HL-60 (cell line): ENCODE results near the gene TRIM13.
A peak's percentile ranks its signal among the peaks of the same experiment; 100 is the strongest.

ENCODE experiments used
- DNase-seq, 2 experiments: peaks; one replicate each; pipeline ENCODE4 v3.0.0-alpha.2; 2010 to 2020; ENCODE audit warnings: low read depth in 1 of 2, low spot score in 1 of 2
- H3K27ac ChIP-seq: fragments of 250-450 bp; sonication (Bioruptor Pico); replicated peaks from 2 replicates; pipeline ENCODE4 v1.5.1; 2020; ENCODE audit warnings: mild to moderate bottlenecking, moderate library complexity
- H3K27me3 ChIP-seq: fragments of 250-450 bp; sonication (Bioruptor Pico); 2 replicates; pipeline ENCODE4 v1.5.1; 2021; ENCODE audit warnings: mild to moderate bottlenecking, moderate library complexity; ENCODE audit not compliant: insufficient read depth, poor library complexity, severe bottlenecking
- H3K4me3 ChIP-seq: replicated peaks from 2 replicates; pipeline ENCODE4 v1.5.1; 2011; ENCODE audit warnings: mild to moderate bottlenecking, control low read depth, low read length; ENCODE audit not compliant: insufficient read depth
- GABPA ChIP-seq: IDR thresholded peaks from 2 replicates; pipeline ENCODE4 v1.6.1; 2012; ENCODE audit warnings: low read depth
- POLR2AphosphoS5 ChIP-seq: IDR thresholded peaks from 2 replicates; pipeline ENCODE4 v1.6.1; 2012; ENCODE audit warnings: low read depth
- SPI1 ChIP-seq: IDR thresholded peaks from 2 replicates; pipeline ENCODE4 v1.6.1; 2012; ENCODE audit warnings: low read depth, mild to moderate bottlenecking, borderline replicate concordance
- TF ChIP-seq, protein P1 (sequence below): IDR thresholded peaks from one replicate; pipeline ENCODE4 v1.5.1; 2011; ENCODE audit warnings: low read length, control low read depth, inconsistent platforms; ENCODE audit not compliant: insufficient read depth
- TF ChIP-seq, protein P2 (sequence below): IDR thresholded peaks from 2 replicates; pipeline ENCODE4 v1.6.1; 2012; ENCODE audit warnings: low read depth; ENCODE audit not compliant: insufficient replicate concordance

Gene TRIM13

DNA sequence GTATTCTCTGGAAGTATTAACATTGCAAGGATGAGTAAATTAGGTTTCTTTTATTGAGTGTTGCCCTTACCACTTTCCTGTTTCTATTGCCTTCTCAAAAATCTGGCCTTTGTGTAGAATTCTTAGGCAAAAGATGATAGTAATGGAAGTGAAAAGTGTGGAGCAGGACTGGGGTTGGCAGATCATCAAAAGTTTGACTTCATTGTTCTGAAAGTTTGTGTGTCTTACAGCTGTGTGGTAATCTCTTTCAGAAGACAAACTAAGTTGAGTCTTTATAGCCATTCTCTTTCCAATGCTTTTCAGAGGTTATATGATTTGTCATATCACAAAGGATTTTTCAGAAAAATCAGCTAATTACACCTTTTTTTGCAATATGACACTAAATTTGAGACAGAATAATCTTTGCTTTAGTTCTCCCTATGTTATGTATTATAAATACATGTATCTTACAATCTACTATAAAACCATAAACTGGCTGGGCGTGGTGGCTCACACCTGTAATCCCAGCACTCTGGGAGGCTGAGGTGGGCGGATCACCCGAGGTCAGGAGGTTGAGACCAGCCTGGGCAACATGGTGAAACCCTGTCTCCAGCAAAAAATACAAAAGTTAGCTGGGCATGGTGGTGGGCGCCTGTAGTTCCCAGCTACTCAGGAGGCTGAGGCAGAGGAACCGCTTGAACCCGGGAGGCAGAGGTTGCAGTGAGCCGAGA, 9.7 kb downstream of the TRIM13 start:
- no peak for DNase-seq
- TF ChIP-seq, protein P1, sequence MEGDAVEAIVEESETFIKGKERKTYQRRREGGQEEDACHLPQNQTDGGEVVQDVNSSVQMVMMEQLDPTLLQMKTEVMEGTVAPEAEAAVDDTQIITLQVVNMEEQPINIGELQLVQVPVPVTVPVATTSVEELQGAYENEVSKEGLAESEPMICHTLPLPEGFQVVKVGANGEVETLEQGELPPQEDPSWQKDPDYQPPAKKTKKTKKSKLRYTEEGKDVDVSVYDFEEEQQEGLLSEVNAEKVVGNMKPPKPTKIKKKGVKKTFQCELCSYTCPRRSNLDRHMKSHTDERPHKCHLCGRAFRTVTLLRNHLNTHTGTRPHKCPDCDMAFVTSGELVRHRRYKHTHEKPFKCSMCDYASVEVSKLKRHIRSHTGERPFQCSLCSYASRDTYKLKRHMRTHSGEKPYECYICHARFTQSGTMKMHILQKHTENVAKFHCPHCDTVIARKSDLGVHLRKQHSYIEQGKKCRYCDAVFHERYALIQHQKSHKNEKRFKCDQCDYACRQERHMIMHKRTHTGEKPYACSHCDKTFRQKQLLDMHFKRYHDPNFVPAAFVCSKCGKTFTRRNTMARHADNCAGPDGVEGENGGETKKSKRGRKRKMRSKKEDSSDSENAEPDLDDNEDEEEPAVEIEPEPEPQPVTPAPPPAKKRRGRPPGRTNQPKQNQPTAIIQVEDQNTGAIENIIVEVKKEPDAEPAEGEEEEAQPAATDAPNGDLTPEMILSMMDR: no peak
- TF ChIP-seq SPI1 (no peak), GABPA (no peak), POLR2AphosphoS5 (no peak)
- TF ChIP-seq, protein P2, sequence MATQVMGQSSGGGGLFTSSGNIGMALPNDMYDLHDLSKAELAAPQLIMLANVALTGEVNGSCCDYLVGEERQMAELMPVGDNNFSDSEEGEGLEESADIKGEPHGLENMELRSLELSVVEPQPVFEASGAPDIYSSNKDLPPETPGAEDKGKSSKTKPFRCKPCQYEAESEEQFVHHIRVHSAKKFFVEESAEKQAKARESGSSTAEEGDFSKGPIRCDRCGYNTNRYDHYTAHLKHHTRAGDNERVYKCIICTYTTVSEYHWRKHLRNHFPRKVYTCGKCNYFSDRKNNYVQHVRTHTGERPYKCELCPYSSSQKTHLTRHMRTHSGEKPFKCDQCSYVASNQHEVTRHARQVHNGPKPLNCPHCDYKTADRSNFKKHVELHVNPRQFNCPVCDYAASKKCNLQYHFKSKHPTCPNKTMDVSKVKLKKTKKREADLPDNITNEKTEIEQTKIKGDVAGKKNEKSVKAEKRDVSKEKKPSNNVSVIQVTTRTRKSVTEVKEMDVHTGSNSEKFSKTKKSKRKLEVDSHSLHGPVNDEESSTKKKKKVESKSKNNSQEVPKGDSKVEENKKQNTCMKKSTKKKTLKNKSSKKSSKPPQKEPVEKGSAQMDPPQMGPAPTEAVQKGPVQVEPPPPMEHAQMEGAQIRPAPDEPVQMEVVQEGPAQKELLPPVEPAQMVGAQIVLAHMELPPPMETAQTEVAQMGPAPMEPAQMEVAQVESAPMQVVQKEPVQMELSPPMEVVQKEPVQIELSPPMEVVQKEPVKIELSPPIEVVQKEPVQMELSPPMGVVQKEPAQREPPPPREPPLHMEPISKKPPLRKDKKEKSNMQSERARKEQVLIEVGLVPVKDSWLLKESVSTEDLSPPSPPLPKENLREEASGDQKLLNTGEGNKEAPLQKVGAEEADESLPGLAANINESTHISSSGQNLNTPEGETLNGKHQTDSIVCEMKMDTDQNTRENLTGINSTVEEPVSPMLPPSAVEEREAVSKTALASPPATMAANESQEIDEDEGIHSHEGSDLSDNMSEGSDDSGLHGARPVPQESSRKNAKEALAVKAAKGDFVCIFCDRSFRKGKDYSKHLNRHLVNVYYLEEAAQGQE: no peak
- Histone ChIP-seq H3K4me3 (no peak overlapping the region), H3K27me3 (no peaks in the 10 kb centered on the region), H3K27ac (no peak overlapping the region)

DNA sequence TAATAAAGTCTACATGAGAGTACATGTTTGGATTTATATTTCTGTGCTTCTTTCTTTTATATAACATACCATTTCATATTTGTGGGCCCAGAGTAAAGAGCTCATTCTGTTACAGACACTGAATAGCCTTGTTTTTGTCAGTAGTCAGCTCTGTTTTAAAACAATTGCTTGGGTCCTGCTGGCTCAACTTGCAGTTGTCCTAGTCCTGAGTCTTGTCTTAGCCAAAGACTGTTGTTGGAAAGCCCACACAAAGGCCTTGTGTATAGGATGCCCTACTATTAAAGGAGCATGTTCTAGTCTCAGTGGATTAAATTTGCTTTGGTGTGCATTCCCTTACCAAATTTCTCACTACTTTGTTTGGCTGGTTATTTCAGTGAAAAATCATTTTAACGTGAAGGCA, 14.6 kb downstream of the TRIM13 start:
- TF ChIP-seq POLR2AphosphoS5: no peak
- no peak for TF ChIP-seq SPI1
- TF ChIP-seq GABPA: no peak
- TF ChIP-seq, protein P1: no peak
- TF ChIP-seq, protein P2: no peak
- no peak for DNase-seq
- Histone ChIP-seq H3K27ac (no peak overlapping the region), H3K4me3 (no peak overlapping the region), H3K27me3 (no peaks in the 10 kb centered on the region)

DNA sequence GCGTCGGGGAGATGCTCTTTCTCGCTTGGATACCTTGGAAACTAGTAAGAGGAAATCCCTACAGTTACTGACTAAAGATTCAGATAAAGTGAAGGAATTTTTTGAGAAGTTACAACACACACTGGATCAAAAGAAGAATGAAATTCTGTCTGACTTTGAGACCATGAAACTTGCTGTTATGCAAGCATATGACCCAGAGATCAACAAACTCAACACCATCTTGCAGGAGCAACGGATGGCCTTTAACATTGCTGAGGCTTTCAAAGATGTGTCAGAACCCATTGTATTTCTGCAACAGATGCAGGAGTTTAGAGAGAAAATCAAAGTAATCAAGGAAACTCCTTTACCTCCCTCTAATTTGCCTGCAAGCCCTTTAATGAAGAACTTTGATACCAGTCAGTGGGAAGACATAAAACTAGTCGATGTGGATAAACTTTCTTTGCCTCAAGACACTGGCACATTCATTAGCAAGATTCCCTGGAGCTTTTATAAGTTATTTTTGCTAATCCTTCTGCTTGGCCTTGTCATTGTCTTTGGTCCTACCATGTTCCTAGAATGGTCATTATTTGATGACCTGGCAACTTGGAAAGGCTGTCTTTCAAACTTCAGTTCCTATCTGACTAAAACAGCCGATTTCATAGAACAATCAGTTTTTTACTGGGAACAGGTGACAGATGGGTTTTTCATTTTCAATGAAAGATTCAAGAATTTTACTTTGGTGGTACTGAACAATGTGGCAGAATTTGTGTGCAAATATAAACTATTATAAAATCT, 15.7 kb downstream of the TRIM13 start:
- no peak overlapping the region for H3K4me3 ChIP-seq
- H3K27me3 ChIP-seq: no peaks in the 10 kb centered on the region
- TF ChIP-seq POLR2AphosphoS5 (peak; percentile 15; the same call in 1 of the 2 replicates), SPI1 (no peak)
- TF ChIP-seq, protein P1: no peak
- TF ChIP-seq, protein P2: no peak
- DNase-seq: no peak
- H3K27ac ChIP-seq: no peak overlapping the region
